HG03565 (cell line): ENCODE data around the gene DAPK3.
A peak's percentile ranks its signal among the peaks of the same experiment; 100 is the strongest.
"Not testable (repeated sequence)": the region's sequence is repeated elsewhere in the genome, so short reads cannot be mapped to it uniquely, and the experiment has no call there.

Experiments used
- ATAC-seq: cut with Tn5 transposase; IDR thresholded peaks from one replicate; pipeline ENCODE4 v1.9.1; 2021; ENCODE audit warnings: mild to moderate bottlenecking, moderate library complexity; ENCODE audit not compliant: unreplicated experiment

DAPK3 gene

DNA sequence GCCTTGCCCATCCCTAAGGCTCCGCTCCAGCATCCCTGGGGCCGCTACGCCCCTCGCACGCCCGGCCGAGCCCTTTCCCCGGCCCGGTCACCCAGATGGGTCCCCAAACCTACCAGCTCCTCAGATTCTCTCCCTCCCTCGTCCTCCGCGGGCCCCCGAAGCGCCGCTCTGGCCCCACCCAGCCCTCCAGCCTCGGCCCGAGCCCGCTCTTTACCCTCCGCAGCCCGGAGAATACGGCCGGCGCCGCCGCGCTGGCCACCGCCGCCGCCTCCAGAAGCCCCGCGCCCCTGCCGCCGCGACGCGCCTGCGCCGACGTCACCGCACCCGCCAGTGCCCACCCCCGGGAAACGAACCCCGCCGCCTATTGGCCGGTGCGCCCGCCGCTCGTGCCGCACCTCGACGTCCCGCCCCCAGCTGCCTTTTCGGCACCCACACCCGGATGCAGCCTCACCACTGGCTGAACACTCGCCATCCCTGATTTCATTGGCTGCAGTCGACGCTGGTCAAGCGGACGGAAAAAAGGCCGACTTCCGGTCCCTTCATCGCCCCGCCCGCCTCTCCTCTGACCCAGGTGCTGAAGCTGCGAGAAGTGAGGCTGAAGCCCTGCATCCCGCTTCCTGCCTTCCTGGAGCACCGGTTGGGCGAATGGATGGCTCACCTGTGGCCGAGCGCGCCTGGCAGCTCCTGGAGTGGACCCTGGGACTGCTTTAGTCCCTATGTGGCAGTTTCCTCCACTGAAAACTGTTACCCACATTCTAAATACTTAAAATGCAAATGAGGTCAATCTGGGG is at the start of gene DAPK3:
Gene DAPK3, minus strand, starts transcription at position 292 of the 791 bp plus-strand sequence. CDS start 1,364 bp downstream, outside the sequence.
- ATAC-seq, result peak; percentile 91

DNA sequence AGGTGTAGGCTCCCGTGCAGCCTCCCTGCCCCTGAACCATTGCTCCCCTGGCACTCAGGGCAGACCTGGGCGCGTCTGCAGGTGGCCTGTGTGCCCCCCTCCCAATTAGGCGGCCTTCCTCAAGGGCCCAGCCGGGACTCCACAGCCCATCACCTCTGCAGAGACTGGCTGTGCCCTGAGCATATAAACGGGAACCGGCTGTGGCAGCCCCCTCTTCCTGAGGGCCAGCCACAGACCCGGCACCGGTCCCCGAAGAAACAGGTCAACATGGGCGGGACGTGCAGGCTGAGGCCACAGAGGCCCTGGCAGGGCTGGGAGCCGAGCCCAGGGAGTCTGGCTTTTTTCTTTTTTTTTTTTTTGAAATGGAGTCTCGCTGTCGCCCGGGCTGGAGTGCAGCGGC is 48.7 kb upstream of the DAPK3 start:
- ATAC-seq, result no peak

DNA sequence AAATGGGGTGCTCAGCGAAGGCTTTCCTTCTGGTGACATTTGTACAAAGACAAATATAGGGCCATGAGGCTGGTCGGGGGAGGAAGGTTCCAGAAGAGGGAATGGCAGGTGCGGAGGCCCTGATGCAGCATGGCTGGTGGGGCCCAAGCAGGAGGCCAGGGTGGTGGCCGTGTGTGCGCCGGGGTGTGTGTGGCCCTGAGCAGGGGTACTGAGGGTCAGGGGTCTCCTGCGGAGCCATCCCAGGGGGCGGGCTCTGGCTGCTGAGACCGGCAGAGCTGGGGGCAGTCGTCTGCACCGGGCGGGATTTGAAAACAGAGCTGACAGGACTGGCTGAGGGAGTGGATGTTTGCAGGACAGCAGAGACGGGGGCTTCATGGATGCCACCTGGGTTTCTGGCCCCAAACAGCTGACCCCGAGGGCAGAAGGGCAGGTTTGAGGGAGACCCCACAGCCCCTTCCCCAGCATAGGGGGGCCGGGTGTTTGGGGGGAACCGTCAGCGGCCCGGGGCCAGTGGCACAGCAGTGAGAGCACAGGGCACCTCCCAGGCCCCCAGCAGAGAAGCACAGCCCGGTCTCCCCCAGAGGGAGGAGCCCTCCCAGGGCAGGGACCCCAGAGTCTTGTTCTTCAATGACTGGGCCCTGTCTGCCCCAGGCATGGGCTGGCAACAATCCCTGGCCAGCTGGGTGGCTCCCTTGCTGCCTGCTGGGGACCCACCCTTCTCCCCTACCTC is 48.0 kb upstream of the DAPK3 start:
- no peak for ATAC-seq

DNA sequence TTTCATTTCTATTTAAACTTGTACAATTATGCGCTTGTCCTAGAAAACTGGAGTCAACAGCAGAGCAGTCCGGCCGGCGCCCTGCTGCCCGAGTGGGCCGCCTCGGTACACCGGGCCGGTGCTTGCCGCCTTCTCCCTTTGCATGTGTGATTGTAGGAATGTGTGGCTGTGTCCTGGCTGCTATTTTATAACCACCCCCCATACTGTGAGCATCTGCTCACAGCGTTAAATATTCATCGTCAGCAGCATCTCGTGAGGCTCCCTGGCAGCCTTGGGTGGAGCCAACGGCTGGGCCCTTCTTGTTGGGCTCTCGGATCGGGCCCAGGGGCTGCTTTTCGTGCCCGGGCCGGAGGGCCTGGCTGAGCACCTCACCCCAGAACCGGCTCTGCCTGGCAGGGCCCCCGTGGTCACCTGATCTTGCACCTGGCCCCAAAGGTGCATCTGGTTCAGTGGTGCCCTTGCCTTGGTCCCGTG is 47.3 kb upstream of the DAPK3 start:
- ATAC-seq, result no peak

DNA sequence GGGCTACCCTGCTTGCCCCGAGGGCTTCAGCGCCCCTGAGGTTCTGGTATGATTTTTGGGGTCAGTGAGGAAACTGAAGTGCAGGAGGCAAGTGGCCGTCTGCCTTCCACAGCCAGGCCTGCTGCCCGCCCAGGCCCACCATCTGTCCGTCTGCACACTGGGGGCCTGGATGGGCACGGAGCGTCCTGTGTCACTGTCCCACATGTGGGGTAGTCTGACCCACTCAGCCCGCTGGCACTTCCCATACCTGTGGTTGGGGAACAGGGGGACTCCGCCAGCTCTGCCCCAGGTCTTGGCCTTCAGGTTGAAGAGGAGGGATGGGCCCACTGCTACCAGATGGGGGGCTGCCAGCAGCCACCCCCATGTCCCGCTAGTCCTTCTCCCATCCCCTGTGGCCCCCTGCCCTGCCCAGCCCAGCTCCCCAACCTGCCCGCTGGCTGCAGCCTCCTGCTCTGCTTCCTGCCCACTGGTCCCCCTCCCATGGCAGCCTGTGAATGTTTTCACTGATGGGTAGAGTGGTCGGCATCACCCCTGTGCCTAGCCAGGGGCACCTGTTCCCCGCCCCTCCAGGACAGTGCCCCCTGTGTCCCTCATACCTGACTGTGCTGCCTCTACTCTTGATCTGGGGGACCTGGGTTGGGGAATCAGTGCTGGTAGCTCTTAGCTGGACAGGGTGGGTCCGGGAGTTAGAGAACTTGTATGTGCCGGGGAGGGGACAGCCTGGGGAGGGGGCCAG is 46.2 kb upstream of the DAPK3 start:
- ATAC-seq, result no peak

DNA sequence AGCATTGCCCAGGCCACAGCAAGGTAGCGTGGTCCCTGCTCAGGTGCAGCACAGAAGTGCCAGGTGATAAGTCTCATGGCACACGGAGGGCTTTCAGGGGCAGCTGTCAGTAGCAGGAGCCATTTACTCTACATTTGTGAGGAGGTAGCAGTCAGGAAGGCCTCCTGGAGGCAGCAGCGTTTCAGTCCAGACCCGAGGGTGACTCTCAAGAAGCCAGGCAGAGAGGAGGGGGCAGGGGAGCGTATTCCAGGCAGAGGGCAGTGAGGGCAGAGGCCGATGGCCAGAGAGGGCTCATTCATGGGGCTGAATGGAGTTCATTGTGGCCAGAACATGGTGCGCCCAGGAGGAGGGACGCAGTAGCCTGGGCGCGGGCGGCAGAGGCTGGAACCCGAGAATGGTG is 45.6 kb upstream of the DAPK3 start:
- no peak for ATAC-seq

- ATAC-seq, result no peak
Observed at GRCh38 chr19:4015705-4016402, 45.0 kb upstream of the DAPK3 start.

DNA sequence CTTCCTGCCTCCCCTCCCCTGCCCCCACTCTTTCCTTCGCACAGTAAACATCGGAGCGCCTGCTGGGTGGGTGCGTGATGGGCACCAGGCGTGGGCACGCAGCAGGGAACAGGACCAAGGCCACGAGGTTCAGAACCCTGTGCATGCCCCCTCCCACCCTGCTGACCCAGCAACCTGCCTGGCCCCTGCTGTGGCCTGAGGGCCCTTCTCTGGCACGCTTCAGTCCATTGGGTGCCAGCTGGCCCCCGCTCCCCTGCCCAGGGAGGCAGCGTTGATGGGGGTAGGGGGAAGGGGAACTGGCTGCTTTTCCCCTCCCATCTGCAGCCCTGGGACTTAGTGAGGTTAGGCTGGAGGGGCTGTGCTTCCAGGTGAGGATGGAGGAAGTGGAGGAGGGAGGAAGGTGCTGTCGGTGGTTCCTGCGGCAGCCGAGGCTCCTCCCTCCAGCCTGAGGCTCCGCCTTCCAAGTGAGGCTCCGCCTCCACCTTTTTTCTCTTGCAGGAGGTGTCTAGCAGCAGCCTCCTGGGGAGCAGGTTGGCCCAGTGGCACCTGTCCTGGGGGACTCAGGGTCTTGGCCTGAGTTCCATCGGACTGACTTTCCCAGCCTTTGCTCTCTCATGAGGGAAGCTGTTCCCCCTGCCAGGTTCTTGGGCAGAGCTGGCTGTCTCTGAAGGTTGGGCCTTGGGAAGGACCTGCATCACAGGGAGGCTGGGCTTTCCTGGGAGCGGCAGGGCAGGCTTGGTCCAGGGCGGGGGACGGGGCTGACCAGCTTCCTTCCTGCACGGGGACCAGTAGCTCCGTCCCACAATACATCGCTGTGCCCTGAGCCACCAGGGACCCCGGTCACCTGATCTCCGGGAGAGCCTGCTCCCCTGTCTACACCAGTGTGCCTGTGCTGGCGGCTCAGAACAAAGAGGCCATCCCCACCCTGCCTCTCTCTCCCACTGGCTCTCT is 43.9 kb upstream of the DAPK3 start:
- ATAC-seq, result no peak

DNA sequence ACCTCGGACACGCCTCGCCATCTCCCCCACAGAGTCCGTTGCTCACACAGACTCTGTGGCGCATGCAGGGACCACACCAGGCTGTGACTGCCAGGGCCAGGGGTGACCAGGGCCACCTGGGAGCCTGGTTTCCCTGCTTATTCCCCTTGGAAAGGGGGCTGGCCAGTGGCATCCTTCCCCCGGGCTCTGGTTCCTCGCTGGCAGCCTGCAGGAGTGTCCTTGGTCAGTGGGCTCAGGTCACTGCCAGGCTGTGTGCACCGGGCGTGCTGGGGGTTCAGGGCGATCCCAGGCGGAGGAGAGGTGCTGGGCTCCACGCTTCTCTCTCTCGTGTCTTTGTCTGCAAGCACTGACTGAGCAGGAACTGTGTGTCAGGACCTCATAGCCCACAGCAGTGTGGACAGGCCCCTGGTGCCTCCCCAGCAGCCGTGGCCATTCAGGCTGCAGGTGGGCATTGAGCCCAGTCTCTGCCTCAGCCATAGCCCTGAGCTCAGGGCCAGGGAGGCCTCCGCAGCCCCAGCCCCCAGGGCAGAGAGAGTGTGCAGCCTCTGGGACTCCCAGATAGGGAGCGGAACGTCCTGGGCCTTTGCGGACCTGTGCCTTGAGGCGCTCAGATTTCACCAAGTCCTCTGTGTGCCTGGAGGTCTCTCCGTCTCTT is 43.1 kb upstream of the DAPK3 start:
- no peak for ATAC-seq

DNA sequence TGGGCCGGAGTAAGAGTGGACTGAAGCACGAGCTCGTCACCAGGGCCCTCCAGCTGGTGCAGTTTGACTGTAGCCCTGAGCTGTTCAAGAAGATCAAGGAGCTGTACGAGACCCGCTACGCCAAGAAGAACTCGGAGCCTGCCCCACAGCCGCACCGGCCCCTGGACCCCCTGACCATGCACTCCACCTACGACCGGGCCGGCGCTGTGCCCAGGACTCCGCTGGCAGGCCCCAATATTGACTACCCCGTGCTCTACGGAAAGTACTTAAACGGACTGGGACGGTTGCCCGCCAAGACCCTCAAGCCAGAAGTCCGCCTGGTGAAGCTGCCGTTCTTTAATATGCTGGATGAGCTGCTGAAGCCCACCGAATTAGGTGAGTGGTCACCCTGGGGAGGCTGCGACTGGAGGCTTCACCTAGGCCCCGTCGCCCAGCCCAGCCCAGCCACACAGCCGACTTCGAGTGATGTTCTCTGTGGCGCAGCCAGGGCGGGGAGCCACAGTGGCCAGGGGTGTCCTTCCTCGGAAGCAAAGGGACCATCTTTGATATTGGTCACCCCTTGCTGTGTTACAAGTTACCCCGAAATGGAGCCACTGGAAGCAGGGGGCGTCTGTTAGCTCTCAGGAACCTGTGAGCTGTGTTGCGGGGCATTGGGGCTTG is 42.2 kb upstream of the DAPK3 start:
- ATAC-seq, result no peak

GRCh38 chr19:4012092-4012974 is 41.4 kb upstream of the DAPK3 start:
- no peak for ATAC-seq

DNA sequence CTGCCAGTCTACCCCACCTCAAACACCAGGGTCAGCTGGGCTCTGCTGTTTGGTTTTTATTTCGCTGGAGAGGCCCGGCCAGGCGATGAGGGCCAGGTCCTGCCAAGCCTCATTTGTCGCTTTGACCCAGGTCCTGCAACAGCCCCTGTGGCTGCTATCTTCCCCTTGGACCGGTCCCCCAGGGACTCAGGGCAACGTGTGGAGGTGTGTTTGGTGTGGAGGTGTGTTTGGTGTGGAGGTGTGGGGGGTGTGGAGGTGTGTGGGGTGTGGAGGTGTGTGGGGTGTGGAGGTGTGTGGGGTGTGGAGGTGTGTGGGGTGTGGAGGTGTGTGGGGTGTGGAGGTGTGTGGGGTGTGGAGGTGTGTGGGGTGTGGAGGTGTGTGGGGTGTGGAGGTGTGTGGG is 40.5 kb upstream of the DAPK3 start:
- ATAC-seq, result not testable (repeated sequence)

GRCh38 chr19:4010808-4011110 is 39.9 kb upstream of the DAPK3 start:
- ATAC-seq, result no peak

DNA sequence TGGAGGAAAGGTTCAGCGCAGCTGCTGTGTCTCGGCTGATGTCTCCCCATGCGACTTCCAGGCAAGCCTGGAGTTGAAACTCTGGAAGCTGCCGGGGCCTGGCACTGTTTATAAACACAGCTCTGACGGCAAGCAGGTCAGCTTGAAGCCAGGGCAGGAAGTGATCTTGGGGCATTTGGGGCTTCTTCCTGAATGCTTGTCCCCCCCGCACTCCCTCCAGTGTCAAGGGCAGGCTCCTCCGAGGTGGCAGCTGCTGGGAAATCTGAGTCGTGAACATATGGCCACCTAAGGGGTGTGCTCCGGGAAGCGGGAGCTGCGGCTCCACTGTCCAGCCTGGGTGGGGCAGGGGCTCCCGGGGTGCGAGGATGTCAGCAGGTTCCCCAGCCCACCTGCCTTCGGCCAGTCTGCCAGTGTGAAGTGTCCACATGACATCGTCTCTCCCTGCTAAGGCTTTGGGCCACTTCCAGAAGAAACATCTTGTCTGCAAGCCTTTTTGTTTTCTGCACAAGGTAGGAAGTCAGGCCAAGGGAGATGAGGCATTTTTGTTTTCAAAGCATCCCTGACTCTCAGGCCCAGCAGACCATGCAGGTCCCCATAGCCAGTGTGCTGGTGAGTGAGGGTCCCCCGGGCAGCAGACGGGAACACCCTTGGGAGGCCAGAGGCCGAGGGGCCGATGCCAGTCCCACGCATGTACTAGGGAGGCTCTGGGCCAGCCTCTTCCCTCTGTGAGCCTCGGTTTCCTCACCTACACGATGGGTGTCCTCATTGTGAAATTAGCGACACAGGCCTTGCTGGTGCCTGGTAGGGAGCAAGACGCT is 39.3 kb upstream of the DAPK3 start:
- no peak for ATAC-seq

DNA sequence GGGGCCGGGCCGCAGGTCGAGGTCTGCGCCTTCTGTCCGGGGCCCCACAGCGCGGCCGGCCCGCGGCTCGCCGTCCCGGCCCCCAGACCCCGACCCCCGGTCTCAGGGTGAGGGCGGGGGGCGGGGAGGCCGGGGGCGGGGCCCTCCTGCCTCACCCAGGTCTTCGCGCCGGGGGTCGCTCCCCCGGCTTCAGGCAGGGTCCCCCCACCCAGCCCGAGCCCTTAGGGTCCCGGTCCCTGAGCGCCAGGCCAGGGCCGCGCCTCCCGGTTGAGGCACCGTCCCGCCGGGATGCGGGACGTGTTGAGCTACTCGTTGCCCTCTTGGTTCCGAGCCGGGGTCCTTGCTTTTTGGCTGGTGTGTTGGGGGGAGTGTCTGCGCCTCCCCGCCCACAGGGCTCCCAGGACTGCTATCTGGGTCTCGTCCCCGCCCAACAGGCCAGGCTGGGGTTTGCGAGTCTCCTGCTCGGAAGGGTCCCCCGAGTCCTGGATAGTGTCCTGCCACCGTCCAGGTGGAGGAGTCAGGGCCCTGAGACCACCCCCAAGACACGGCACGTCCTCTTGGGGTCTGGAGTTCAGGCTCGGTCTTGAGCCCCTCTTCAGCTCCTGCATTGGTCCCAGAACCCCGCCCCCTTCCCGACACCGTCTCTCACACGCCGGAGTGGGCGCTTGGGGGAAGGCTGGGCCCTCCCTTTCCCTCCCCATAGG is 37.1 kb upstream of the DAPK3 start:
- ATAC-seq, result no peak

DNA sequence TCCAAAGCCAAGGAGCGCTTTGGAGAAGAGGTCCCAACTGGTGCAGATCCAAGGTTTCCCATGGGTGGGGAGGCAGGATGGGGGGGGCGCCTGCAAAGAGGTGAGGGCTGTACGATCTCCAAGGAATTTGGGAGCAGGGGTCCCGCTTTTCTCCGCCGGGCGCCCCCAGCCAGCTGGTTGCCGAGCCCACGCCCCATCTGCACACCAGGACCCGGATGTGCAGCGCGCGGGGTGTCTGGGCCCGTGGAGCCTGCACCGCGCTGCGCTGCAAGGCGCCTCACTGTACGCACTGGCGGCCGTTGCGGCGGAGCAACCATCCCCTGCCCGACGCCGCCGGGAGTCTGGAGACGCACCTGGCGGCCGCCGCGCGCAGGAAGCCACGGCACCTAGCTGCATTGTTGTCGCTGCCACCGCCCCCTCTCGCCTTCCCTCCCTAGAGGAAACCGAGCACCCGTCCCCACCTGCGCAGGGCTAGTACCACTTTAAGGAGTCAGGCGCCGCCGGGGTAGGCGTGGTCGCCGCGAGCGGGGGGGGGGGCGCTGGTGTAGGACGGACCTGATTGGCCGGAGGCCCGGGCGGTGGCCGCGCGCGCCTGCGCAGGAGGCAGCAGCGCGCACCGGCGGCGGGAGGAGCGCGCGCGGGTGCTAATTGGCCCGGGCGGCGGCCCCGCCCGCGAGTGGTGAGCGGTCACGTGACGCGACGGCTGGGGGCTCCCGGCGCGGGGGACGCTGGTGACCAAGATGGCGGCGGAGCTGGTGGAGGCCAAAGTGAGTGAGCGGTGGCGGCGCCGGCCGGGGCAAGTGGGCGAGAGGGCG is 36.3 kb upstream of the DAPK3 start, which contains the start of gene PIAS4:
Gene PIAS4, plus strand, starts transcription at position 716 of the 815 bp plus-strand sequence. Its CDS starts 25 bp downstream, at position 741.
- peak; percentile 64 for ATAC-seq
